H9 (cell line): ENCODE measurements around the gene SETDB2. TPM values are rescaled to one million over a fixed set of nuclear protein-coding genes. Genes with fewer than 3 reads are reported as not detected.

Experiments
- DNase-seq: peaks from one replicate; pipeline ENCODE4 v3.0.0-alpha.2; 2017
- H2AFZ ChIP-seq: one replicate; pipeline ENCODE4 v1.6.1; 2013; ENCODE audit warnings: mild to moderate bottlenecking, low read length, control low read depth, moderate library complexity
- H2AK5ac ChIP-seq: 2 replicates; pipeline ENCODE4 v1.6.1; 2013; ENCODE audit warnings: low read length, control low read depth, mixed read lengths; ENCODE audit not compliant: insufficient read length
- H2BK120ac ChIP-seq: one replicate; pipeline ENCODE4 v1.6.1; 2013; ENCODE audit warnings: low read depth, mild to moderate bottlenecking, low read length, control low read depth, inconsistent platforms; ENCODE audit not compliant: poor library complexity, severe bottlenecking
- H2BK12ac ChIP-seq: 2 replicates; pipeline ENCODE4 v1.6.1; 2013; ENCODE audit warnings: low read length, control low read depth, mixed read lengths, low read depth; ENCODE audit not compliant: insufficient read length
- H2BK15ac ChIP-seq: 2 replicates; pipeline ENCODE4 v1.6.1; 2013; ENCODE audit warnings: low read depth, low read length, control low read depth
- H2BK20ac ChIP-seq: one replicate; pipeline ENCODE4 v1.6.1; 2013; ENCODE audit warnings: low read depth, mild to moderate bottlenecking, low read length, control low read depth, inconsistent platforms; ENCODE audit not compliant: poor library complexity, severe bottlenecking
- H2BK5ac ChIP-seq: 2 replicates; pipeline ENCODE4 v1.6.1; 2013; ENCODE audit warnings: low read length, control low read depth, mixed read lengths; ENCODE audit not compliant: insufficient read length
- H3K14ac ChIP-seq: 2 replicates; pipeline ENCODE4 v1.6.1; 2013; ENCODE audit warnings: low read length, control low read depth; ENCODE audit not compliant: insufficient read depth
- H3K18ac ChIP-seq: 2 replicates; pipeline ENCODE4 v1.6.1; 2013; ENCODE audit warnings: low read depth, mild to moderate bottlenecking, mixed read lengths, low read length, control low read depth; ENCODE audit not compliant: insufficient read length
- H3K23ac ChIP-seq: 2 replicates; pipeline ENCODE4 v1.6.1; 2013; ENCODE audit warnings: low read length, control low read depth, mixed read lengths, low read depth; ENCODE audit not compliant: insufficient read length
- H3K23me2 ChIP-seq: 2 replicates; pipeline ENCODE4 v1.6.1; 2013; ENCODE audit warnings: low read depth, mild to moderate bottlenecking, mixed read lengths, low read length, control low read depth; ENCODE audit not compliant: insufficient read length, poor library complexity, severe bottlenecking
- H3K27ac ChIP-seq: 2 replicates; pipeline ENCODE4 v1.5.1; 2013; ENCODE audit warnings: low read length, control low read depth, mixed read lengths, low read depth; ENCODE audit not compliant: insufficient read length
- H3K27me3 ChIP-seq: 2 replicates; pipeline ENCODE4 v1.6.1; 2013; ENCODE audit warnings: low read length, control low read depth, inconsistent platforms; ENCODE audit not compliant: insufficient read depth
- H3K4ac ChIP-seq: 2 replicates; pipeline ENCODE4 v1.6.1; 2013; ENCODE audit warnings: low read depth, mild to moderate bottlenecking, control low read depth, inconsistent platforms, low read length, moderate library complexity
- H3K4me1 ChIP-seq: 2 replicates; pipeline ENCODE4 v1.6.1; 2013; ENCODE audit warnings: low read length, control low read depth, inconsistent platforms; ENCODE audit not compliant: insufficient read depth
- H3K4me2 ChIP-seq: 2 replicates; pipeline ENCODE4 v1.6.1; 2013; ENCODE audit warnings: low read length, control low read depth, mixed read lengths; ENCODE audit not compliant: insufficient read length, insufficient read depth
- H3K56ac ChIP-seq: 2 replicates; pipeline ENCODE4 v1.6.1; 2013; ENCODE audit warnings: low read depth, mild to moderate bottlenecking, mixed read lengths, low read length, control low read depth; ENCODE audit not compliant: insufficient read length
- H3K79me1 ChIP-seq: 2 replicates; pipeline ENCODE4 v1.6.1; 2013; ENCODE audit warnings: low read depth, mild to moderate bottlenecking, moderate library complexity, low read length, control low read depth, inconsistent platforms; ENCODE audit not compliant: insufficient read depth, poor library complexity, severe bottlenecking
- H3K79me2 ChIP-seq: 2 replicates; pipeline ENCODE4 v1.6.1; 2013; ENCODE audit warnings: low read length, control low read depth, inconsistent platforms; ENCODE audit not compliant: insufficient read depth
- H3K9ac ChIP-seq: 2 replicates; pipeline ENCODE4 v1.6.1; 2013; ENCODE audit warnings: low read length, control low read depth, mixed read lengths; ENCODE audit not compliant: insufficient read length; ENCODE audit errors: extremely low read depth
- H3K9me3 ChIP-seq: one replicate; pipeline ENCODE4 v1.6.1; 2013; ENCODE audit warnings: low read depth, low read length, inconsistent platforms; ENCODE audit not compliant: control insufficient read depth
- H3T11ph ChIP-seq: one replicate; pipeline ENCODE4 v1.6.1; 2013; ENCODE audit warnings: mild to moderate bottlenecking, low read length, control low read depth, inconsistent platforms
- H4K20me1 ChIP-seq: one replicate; pipeline ENCODE4 v1.6.1; 2013; ENCODE audit not compliant: control insufficient read depth, insufficient read length, insufficient read depth
- H4K5ac ChIP-seq: 2 replicates; pipeline ENCODE4 v1.6.1; 2013; ENCODE audit warnings: low read depth, mild to moderate bottlenecking, mixed read lengths, low read length, control low read depth; ENCODE audit not compliant: insufficient read length
- H4K8ac ChIP-seq: replicated peaks from 2 replicates; pipeline ENCODE4 v1.6.1; 2013; ENCODE audit warnings: low read length, control low read depth, mixed read lengths, low read depth; ENCODE audit not compliant: insufficient read length
- H4K91ac ChIP-seq: 2 replicates; pipeline ENCODE4 v1.6.1; 2013; ENCODE audit warnings: low read depth, mild to moderate bottlenecking, moderate library complexity, mixed read lengths, low read length, control low read depth; ENCODE audit not compliant: insufficient read length
- H3K27ac Mint-ChIP-seq, 3 experiments: 2 replicates in 2 of 3; 3 replicates in 1 of 3; pipeline ENCODE4 v1.8.0; 2020 to 2021; ENCODE audit warnings: mixed read lengths in 3 of 3, mild to moderate bottlenecking in 1 of 3, moderate library complexity in 1 of 3
- H3K27me3 Mint-ChIP-seq: 2 replicates; pipeline ENCODE4 v1.8.0; 2021; ENCODE audit warnings: low read depth, mild to moderate bottlenecking, moderate library complexity, mixed read lengths
- H3K36me3 Mint-ChIP-seq, 3 experiments: 2 replicates in 2 of 3; 3 replicates in 1 of 3; pipeline ENCODE4 v1.8.0; 2020 to 2021; ENCODE audit warnings: low read depth in 3 of 3, mixed read lengths in 3 of 3; ENCODE audit not compliant: insufficient read depth in 1 of 3
- H3K4me1 Mint-ChIP-seq, 2 experiments: 2 replicates each; pipeline ENCODE4 v1.8.0; 2020; ENCODE audit warnings: mixed read lengths in 2 of 2
- H3K4me3 Mint-ChIP-seq, 2 experiments: 2 replicates in 1 of 2; 3 replicates in 1 of 2; pipeline ENCODE4 v1.8.0; 2020 to 2021; ENCODE audit warnings: mild to moderate bottlenecking in 2 of 2, mixed read lengths in 2 of 2, moderate library complexity in 1 of 2
- H3K9me3 Mint-ChIP-seq, 2 experiments: 2 replicates in 1 of 2; 3 replicates in 1 of 2; pipeline ENCODE4 v1.8.0; 2020; ENCODE audit warnings: mild to moderate bottlenecking in 2 of 2, mixed read lengths in 2 of 2, moderate library complexity in 1 of 2
- CTCF ChIP-seq: fragments of 200-600 bp; sonication (generic); conservative IDR thresholded peaks from 3 replicates; pipeline ENCODE4 v1.8.0; 2021; ENCODE audit warnings: antibody characterized with exemption, mild to moderate bottlenecking
- WGBS: extraction: QIAGEN DNeasy Blood & Tissue Kit; methylation state at CpG from one replicate; pipeline ENCODE4 v1.1.7; 2013; ENCODE audit warnings: missing lambda C conversion rate, low lambda C conversion rate, mixed read lengths; ENCODE audit not compliant: insufficient read length; ENCODE audit errors: extremely low coverage; 5-methylcytosine and 5-hydroxymethylcytosine counted together
- total RNA-seq: library from RNA; stranded (reverse); gene quantifications from 2 replicates; pipeline ENCODE4 v1.2.1, GENCODE V29; 2021

Gene SETDB2
- total RNA-seq, 1 experiment from 2014 or later, result 5.7 TPM

GRCh38 chr13:49503951-49504350 is 59.9 kb downstream of the SETDB2 start:
- WGBS, result no CpG with 5 or more reads among the region's 3 CpGs
- Histone ChIP-seq H4K91ac (no peak overlapping the region), H3K4me2 (no peak overlapping the region), H2BK15ac (no peak overlapping the region), H3K27ac (no peak overlapping the region), H4K8ac (no peak overlapping the region), H3K4me1 (no peaks in the 10 kb centered on the region), H3K79me2 (no peaks in the 10 kb centered on the region), H3K27me3 (no peaks in the 10 kb centered on the region), H3K23ac (no peak overlapping the region), H3K9ac (no peak overlapping the region), H3T11ph (no peak overlapping the region), H2BK20ac (no peak overlapping the region), H2AK5ac (no peak overlapping the region), H2AFZ (no peak overlapping the region), H3K9me3 (no peaks in the 10 kb centered on the region), H4K20me1 (no peaks in the 10 kb centered on the region), H3K4ac (no peak overlapping the region), H3K79me1 (no peaks in the 10 kb centered on the region), H3K56ac (no peak overlapping the region), H2BK120ac (no peak overlapping the region), H3K18ac (no peak overlapping the region), H3K23me2 (no peaks in the 10 kb centered on the region), H4K5ac (no peak overlapping the region), H2BK12ac (no peak overlapping the region), H3K14ac (no peak overlapping the region), H2BK5ac (no peak overlapping the region)
- H3K36me3 Mint-ChIP-seq, result peaks cover 0 to 6% (median 0%) of the 10 kb centered on the region in 3 experiments; a peak in 1 of 7 replicates
- DNase-seq, result no peak
- H3K27ac Mint-ChIP-seq, result no peak overlapping the region
- no peak for TF ChIP-seq CTCF
- no peak overlapping the region for H3K4me3 Mint-ChIP-seq
- no peaks in the 10 kb centered on the region; a peak in 1 of 5 replicates for H3K9me3 Mint-ChIP-seq
- H3K27me3 Mint-ChIP-seq, result no peaks in the 10 kb centered on the region
- H3K4me1 Mint-ChIP-seq, result peaks cover 1 to 3% of the 10 kb centered on the region in 2 experiments; a peak in 3 of 4 replicates
